Fibroblast of skin of scalp (primary cell): ENCODE measurements around the gene PRRG2. TPM values are rescaled to one million over a fixed set of nuclear protein-coding genes. Genes with fewer than 3 reads are reported as not detected.

ENCODE experiments used
- DNase-seq: peaks from one replicate; pipeline ENCODE4 v3.0.0-alpha.2; 2013
- polyA plus RNA-seq, 2 experiments: library from polyadenylated mRNA; unstranded; fragments of 120-200 nt; gene quantifications; one replicate each; pipeline ENCODE4 v1.2.1, GENCODE V29; 2013; ENCODE audit not compliant: insufficient read length in 2 of 2

The PRRG2 gene
- polyA plus RNA-seq (2013, experiment 1 of 2; ENCODE audit: insufficient read length): 0.24 TPM
- not detected for polyA plus RNA-seq (2013, experiment 2 of 2; ENCODE audit: insufficient read length)

GRCh38 chr19:49581007-49581508, at the start of gene PRRG2:
PRRG2 (plus strand) TSS chr19:49581316; CDS start chr19:49583220, 1,904 bp downstream.
- DNase-seq: no peak

GRCh38 chr19:49533551-49534488, 47.3 kb upstream of the PRRG2 start:
- DNase-seq: peak; percentile 64

- DNase-seq: no peak
These were observed 46.3 kb upstream of the PRRG2 start for GRCh38 chr19:49534632-49535385.

GRCh38 chr19:49536921-49537462, 44.1 kb upstream of the PRRG2 start:
- no peak for DNase-seq

GRCh38 chr19:49538643-49539042, 42.5 kb upstream of the PRRG2 start:
- DNase-seq: no peak

GRCh38 chr19:49539192-49539952, 41.7 kb upstream of the PRRG2 start:
- no peak for DNase-seq

GRCh38 chr19:49541914-49542313, 39.2 kb upstream of the PRRG2 start:
- DNase-seq: no peak

GRCh38 chr19:49542446-49542845, 38.7 kb upstream of the PRRG2 start:
- DNase-seq: no peak

- no peak for DNase-seq
These were observed 38.1 kb upstream of the PRRG2 start for GRCh38 chr19:49543032-49543431.

- no peak for DNase-seq
These were observed 37.0 kb upstream of the PRRG2 start for GRCh38 chr19:49544154-49544553.

- DNase-seq: peak; percentile 87
These were observed 34.1 kb upstream of the PRRG2 start for GRCh38 chr19:49546825-49547565.

- DNase-seq: no peak
These were observed 32.1 kb upstream of the PRRG2 start for GRCh38 chr19:49549045-49549444.

GRCh38 chr19:49551531-49551930, 29.6 kb upstream of the PRRG2 start:
- no peak for DNase-seq

GRCh38 chr19:49552749-49553148, 28.4 kb upstream of the PRRG2 start:
- no peak for DNase-seq

- peak; percentile 39 for DNase-seq
These were observed 27.5 kb upstream of the PRRG2 start for GRCh38 chr19:49553451-49554271.

GRCh38 chr19:49554701-49555181, 26.4 kb upstream of the PRRG2 start:
- no peak for DNase-seq

- peak; percentile 61 for DNase-seq
These were observed 25.3 kb upstream of the PRRG2 start for GRCh38 chr19:49555600-49556411.

GRCh38 chr19:49556412-49557398, 24.4 kb upstream of the PRRG2 start:
- DNase-seq: no peak
